CD4-positive, CD25-positive, alpha-beta regulatory T cell (primary cell): ENCODE results near the gene CNTN4. TPM values are rescaled to one million over a fixed set of nuclear protein-coding genes. Genes with fewer than 3 reads are reported as not detected.

Experiments used
- ATAC-seq, 2 donors: fragments of 150-1000 bp; cut with Tn5 transposase; one replicate each; pipeline ENCODE4 v1.10.0; 2021; ENCODE audit warnings: low read depth in 2 of 2, moderate number of reproducible peaks in 2 of 2, moderate library complexity in 1 of 2
- DNase-seq, 3 donors: peaks; one replicate each; pipeline versions ENCODE4 v3.0.0 to v3.0.0-alpha.2; 2012 to 2022; ENCODE audit warnings: mixed read lengths in 1 of 3
- H3K27ac ChIP-seq: one replicate; pipeline ENCODE4 v1.7.0; 2013; ENCODE audit warnings: mild to moderate bottlenecking, low read length; ENCODE audit not compliant: insufficient read depth, poor library complexity, severe bottlenecking
- H3K27me3 ChIP-seq: one replicate; pipeline ENCODE4 v1.7.0; 2013; ENCODE audit warnings: low read length; ENCODE audit not compliant: control insufficient read depth, insufficient read depth
- H3K36me3 ChIP-seq: one replicate; pipeline ENCODE4 v1.7.0; 2013; ENCODE audit warnings: mild to moderate bottlenecking, low read length, moderate library complexity; ENCODE audit not compliant: control insufficient read depth, insufficient read depth
- H3K4me1 ChIP-seq: 2 replicates; pipeline ENCODE4 v1.7.0; 2013; ENCODE audit warnings: mild to moderate bottlenecking, low read length; ENCODE audit not compliant: insufficient read depth, control insufficient read depth, poor library complexity, severe bottlenecking
- H3K4me3 ChIP-seq: one replicate; pipeline ENCODE4 v1.7.0; 2013; ENCODE audit warnings: low read depth, mild to moderate bottlenecking, low read length, moderate library complexity
- H3K9me3 ChIP-seq, 2 experiments: 1 replicate in 1 of 2; 2 replicates in 1 of 2; pipeline ENCODE4 v1.7.0; 2013; ENCODE audit warnings: low read length in 2 of 2, mild to moderate bottlenecking in 1 of 2, moderate library complexity in 1 of 2; ENCODE audit not compliant: control insufficient read depth in 2 of 2
- H3K27ac Mint-ChIP-seq, 3 donors: one replicate each; pipeline ENCODE4 v1.8.0; 2020 to 2022; ENCODE audit warnings: mild to moderate bottlenecking in 3 of 3, mixed read lengths in 3 of 3, moderate library complexity in 2 of 3
- H3K27me3 Mint-ChIP-seq: one replicate; pipeline ENCODE4 v1.8.0; 2022; ENCODE audit warnings: mild to moderate bottlenecking, mixed read lengths
- H3K36me3 Mint-ChIP-seq: one replicate; pipeline ENCODE4 v1.8.0; 2020; ENCODE audit warnings: mixed read lengths
- H3K4me1 Mint-ChIP-seq, 4 donors: one replicate each; pipeline ENCODE4 v1.8.0; 2020 to 2022; ENCODE audit warnings: mixed read lengths in 4 of 4, mild to moderate bottlenecking in 1 of 4
- H3K4me3 Mint-ChIP-seq, 4 donors: one replicate each; pipeline ENCODE4 v1.8.0; 2020 to 2022; ENCODE audit warnings: mild to moderate bottlenecking in 4 of 4, mixed read lengths in 4 of 4, moderate library complexity in 3 of 4
- H3K9me3 Mint-ChIP-seq, 7 donors: one replicate each; pipeline ENCODE4 v1.8.0; 2020 to 2022; ENCODE audit warnings: mixed read lengths in 7 of 7, mild to moderate bottlenecking in 3 of 7, moderate library complexity in 2 of 7
- polyA plus RNA-seq, 4 donors: library from polyadenylated mRNA; unstranded; fragments of 300-500 nt; fragmentation: Illumina TruSeq; gene quantifications; one replicate each; pipeline ENCODE4 v1.2.3, GENCODE V29; 2021
- total RNA-seq: library from RNA; stranded (reverse); gene quantifications from one replicate; pipeline ENCODE4 v1.2.3, GENCODE V29; 2022

CNTN4 gene
- total and polyA plus RNA-seq, 5 donors from 2014 or later, result not detected

GRCh38 chr3:3069723-3070122, 971.1 kb downstream of the CNTN4 start:
- Histone ChIP-seq H3K27ac (no peak overlapping the region), H3K4me1 (no peaks in the 10 kb centered on the region), H3K27me3 (no peaks in the 10 kb centered on the region), H3K9me3 (no peaks in the 10 kb centered on the region), H3K36me3 (no peaks in the 10 kb centered on the region), H3K4me3 (no peak overlapping the region)
- Mint-ChIP-seq H3K27me3 (no peaks in the 10 kb centered on the region), H3K4me1 (no peaks in the 10 kb centered on the region), H3K4me3 (no peak overlapping the region), H3K27ac (no peak overlapping the region), H3K36me3 (no peaks in the 10 kb centered on the region), H3K9me3 (no peaks in the 10 kb centered on the region)
- DNase-seq, result no peak
- ATAC-seq, result no peak

- no peak overlapping the region for H3K27ac Mint-ChIP-seq
Observed at GRCh38 chr3:3071136-3071535, 972.5 kb downstream of the CNTN4 start.

GRCh38 chr3:3074551-3075257, 976.0 kb downstream of the CNTN4 start:
- H3K27ac Mint-ChIP-seq, result no peak overlapping the region
- no peaks in the 10 kb centered on the region for H3K36me3 Mint-ChIP-seq
- Histone ChIP-seq H3K36me3 (no peaks in the 10 kb centered on the region), H3K27me3 (no peaks in the 10 kb centered on the region), H3K4me3 (no peak overlapping the region), H3K4me1 (no peaks in the 10 kb centered on the region), H3K9me3 (no peaks in the 10 kb centered on the region), H3K27ac (no peak overlapping the region)
- H3K9me3 Mint-ChIP-seq, result no peaks in the 10 kb centered on the region
- DNase-seq, result no peak
- H3K4me3 Mint-ChIP-seq, result no peak overlapping the region
- H3K27me3 Mint-ChIP-seq, result peaks cover 5% of the 10 kb centered on the region
- H3K4me1 Mint-ChIP-seq, result no peaks in the 10 kb centered on the region
- no peak for ATAC-seq

More at GRCh38 chr3:3071136-3071535, 972.5 kb downstream of the CNTN4 start:
- H3K4me1 ChIP-seq, result no peaks in the 10 kb centered on the region
- H3K4me3 ChIP-seq, result no peak overlapping the region
- no peaks in the 10 kb centered on the region for H3K27me3 ChIP-seq
- H3K27me3 Mint-ChIP-seq, result peaks cover 5% of the 10 kb centered on the region
- no peak for ATAC-seq
- H3K9me3 Mint-ChIP-seq, result no peaks in the 10 kb centered on the region
- H3K4me1 Mint-ChIP-seq, result no peaks in the 10 kb centered on the region
- no peak for DNase-seq
- H3K9me3 ChIP-seq, result no peaks in the 10 kb centered on the region
- H3K36me3 Mint-ChIP-seq, result no peaks in the 10 kb centered on the region
- H3K27ac ChIP-seq, result no peak overlapping the region
- H3K36me3 ChIP-seq, result no peaks in the 10 kb centered on the region
- no peak overlapping the region for H3K4me3 Mint-ChIP-seq

GRCh38 chr3:3080309-3080708, 981.6 kb downstream of the CNTN4 start:
- Histone ChIP-seq H3K4me3 (no peak overlapping the region), H3K36me3 (no peaks in the 10 kb centered on the region), H3K9me3 (no peaks in the 10 kb centered on the region), H3K27me3 (no peaks in the 10 kb centered on the region), H3K27ac (no peak overlapping the region), H3K4me1 (no peaks in the 10 kb centered on the region)
- ATAC-seq (no peak), DNase-seq (no peak)
- no peaks in the 10 kb centered on the region for H3K36me3 Mint-ChIP-seq
- no peak overlapping the region for H3K4me3 Mint-ChIP-seq
- no peak overlapping the region for H3K27ac Mint-ChIP-seq
- H3K9me3 Mint-ChIP-seq, result no peaks in the 10 kb centered on the region
- peaks cover 3% of the 10 kb centered on the region for H3K27me3 Mint-ChIP-seq
- no peaks in the 10 kb centered on the region for H3K4me1 Mint-ChIP-seq

- Histone ChIP-seq H3K4me1 (no peaks in the 10 kb centered on the region), H3K4me3 (no peak overlapping the region), H3K9me3 (no peaks in the 10 kb centered on the region), H3K27ac (no peak overlapping the region), H3K27me3 (no peaks in the 10 kb centered on the region), H3K36me3 (no peaks in the 10 kb centered on the region)
- Mint-ChIP-seq H3K27ac (no peak overlapping the region), H3K4me3 (no peak overlapping the region), H3K36me3 (no peaks in the 10 kb centered on the region), H3K27me3 (no peaks in the 10 kb centered on the region), H3K9me3 (no peaks in the 10 kb centered on the region), H3K4me1 (no peaks in the 10 kb centered on the region)
- no peak for DNase-seq
- no peak for ATAC-seq
Observed at GRCh38 chr3:3081381-3082233, 982.9 kb downstream of the CNTN4 start.

- Mint-ChIP-seq H3K4me1 (no peaks in the 10 kb centered on the region), H3K9me3 (no peaks in the 10 kb centered on the region), H3K36me3 (no peaks in the 10 kb centered on the region), H3K27ac (no peak overlapping the region), H3K4me3 (no peak overlapping the region), H3K27me3 (no peaks in the 10 kb centered on the region)
- Histone ChIP-seq H3K9me3 (no peaks in the 10 kb centered on the region), H3K4me1 (no peaks in the 10 kb centered on the region), H3K36me3 (no peaks in the 10 kb centered on the region), H3K27ac (no peak overlapping the region), H3K27me3 (no peaks in the 10 kb centered on the region), H3K4me3 (no peak overlapping the region)
- ATAC-seq (no peak), DNase-seq (no peak)
Observed at GRCh38 chr3:3082234-3082924, 983.7 kb downstream of the CNTN4 start.

GRCh38 chr3:3084890-3085289, 986.2 kb downstream of the CNTN4 start:
- no peak overlapping the region for H3K27ac Mint-ChIP-seq
- H3K4me1 ChIP-seq, result no peaks in the 10 kb centered on the region
- no peak overlapping the region for H3K27ac ChIP-seq
- no peaks in the 10 kb centered on the region for H3K9me3 ChIP-seq
- DNase-seq, result no peak
- H3K4me3 Mint-ChIP-seq, result no peak overlapping the region
- no peaks in the 10 kb centered on the region for H3K36me3 Mint-ChIP-seq
- H3K4me1 Mint-ChIP-seq, result no peaks in the 10 kb centered on the region
- no peaks in the 10 kb centered on the region for H3K9me3 Mint-ChIP-seq
- no peak overlapping the region for H3K4me3 ChIP-seq
- ATAC-seq, result no peak
- no peaks in the 10 kb centered on the region for H3K27me3 Mint-ChIP-seq
- no peaks in the 10 kb centered on the region for H3K27me3 ChIP-seq
- no peaks in the 10 kb centered on the region for H3K36me3 ChIP-seq
